ENCODE results near the gene FLVCR2.

FLVCR2 gene

DNA sequence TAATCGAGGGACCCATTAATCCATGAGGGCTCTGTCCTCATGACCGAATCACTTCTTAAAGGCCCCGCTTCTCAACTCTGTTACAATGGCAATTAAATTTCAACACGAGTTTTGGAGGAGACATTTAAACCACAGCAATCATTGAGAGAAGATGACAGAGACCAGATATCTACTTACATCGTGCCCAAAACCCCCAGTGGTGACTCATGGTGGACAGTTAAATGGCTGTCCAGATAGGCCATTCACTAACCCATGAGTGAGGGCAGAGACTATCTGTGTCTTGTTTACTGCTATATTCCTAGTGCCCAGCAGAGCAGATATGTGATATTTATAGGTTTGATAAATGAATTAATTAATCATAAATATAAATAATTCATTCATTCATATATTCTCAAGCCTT, 20.0 kb upstream of the FLVCR2 start:
- DNase-seq (ENCODE audit: low read depth), result no peak

DNA sequence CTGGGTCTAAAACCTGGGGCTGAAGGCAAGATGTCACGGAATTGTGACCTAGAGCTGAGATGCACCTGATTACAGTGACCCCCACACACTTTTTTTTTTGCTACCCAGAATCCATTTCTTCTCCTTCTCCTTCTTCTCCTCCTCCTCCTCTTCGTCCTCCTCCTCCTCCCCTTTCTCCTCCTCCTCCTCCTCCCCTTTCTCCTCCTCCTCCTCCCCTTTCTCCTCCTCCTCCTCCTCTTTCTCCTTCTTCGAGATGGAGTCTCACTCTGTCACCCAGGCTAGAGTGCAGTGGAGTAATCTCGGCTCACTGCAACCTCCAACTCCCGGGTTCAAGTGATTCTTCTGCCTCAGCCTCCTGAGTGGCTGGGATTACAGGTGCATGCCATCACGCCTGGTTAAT, 19.4 kb upstream of the FLVCR2 start:
- DNase-seq (ENCODE audit: low read depth), result no peak

DNA sequence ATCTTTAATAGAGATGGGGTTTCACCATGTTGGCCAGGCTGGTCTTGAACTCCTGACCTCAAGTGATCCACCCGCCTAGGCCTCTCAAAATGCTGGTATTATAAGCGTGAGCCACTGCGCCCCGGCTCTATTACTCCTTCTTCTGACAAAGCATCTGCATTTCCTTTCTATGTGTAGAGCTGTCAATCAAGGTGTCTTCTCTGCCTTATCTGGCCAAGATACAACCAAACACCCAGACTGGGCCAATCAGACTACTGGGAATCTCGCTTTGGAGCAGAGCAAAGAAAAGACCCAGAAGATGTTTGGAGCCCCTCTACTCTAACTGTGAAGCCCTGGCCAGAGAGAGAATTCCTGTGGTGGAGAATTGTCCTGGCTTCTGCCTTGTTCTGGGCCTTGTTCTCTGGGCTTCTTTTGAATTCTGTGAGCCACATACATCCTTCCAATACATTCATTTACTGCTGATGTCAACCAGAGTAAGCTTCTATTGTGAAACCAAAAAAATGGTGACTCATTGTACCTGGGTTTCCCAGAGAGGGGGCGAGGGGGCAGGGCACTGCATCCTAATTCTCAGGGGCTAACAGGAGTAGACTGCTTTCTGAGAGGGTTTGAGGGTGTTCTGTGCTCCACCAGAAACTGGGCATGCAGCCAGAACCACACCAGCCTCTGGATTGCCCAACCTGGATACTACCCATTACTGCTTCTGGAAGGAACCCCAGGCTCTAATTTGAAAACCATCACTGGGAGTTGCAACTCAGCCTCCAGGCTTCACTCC, 18.8 kb upstream of the FLVCR2 start:
- DNase-seq (ENCODE audit: low read depth), result peak; percentile 17

DNA sequence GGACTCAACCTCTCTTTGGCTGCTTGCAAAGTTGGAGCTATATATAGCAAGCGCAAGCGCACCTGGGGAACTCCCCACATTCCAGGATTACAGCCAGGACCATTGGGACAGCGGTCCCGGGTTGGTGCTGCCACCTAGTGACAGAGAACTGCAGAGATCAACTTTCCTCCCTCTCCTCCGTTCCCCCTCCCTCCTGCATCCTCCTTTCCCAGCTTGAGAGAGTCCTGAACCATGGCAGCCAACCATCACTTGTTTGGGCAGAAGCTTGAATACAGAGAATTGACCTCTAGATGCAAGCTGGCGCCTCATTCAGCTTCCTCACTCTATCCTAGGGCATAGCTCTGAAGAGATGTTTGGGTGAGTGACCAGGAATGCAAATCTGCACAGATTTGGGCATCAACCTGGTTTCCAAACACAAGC, 17.4 kb upstream of the FLVCR2 start:
- peak; percentile 66 for DNase-seq (ENCODE audit: low read depth)

DNA sequence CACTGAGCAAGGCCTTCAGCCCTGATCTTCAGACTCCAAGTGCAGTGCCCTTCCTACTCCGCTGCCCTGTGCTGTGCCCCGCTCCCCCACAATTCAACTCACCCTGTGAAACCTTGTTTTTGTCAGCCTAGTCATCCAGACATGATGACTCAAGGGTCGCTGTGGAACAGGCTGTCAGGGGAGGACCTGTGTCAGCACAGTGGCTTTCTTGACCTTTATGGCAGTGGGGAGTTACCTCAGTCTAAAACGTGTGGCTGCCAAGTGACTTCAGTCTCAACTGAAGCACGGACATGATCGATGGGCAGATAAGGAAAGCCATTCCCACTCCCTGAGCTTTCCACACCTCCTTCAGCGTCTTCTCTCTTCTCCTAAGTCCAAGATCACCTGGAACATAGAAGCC, 16.3 kb upstream of the FLVCR2 start:
- DNase-seq (ENCODE audit: low read depth), result peak; percentile 10

DNA sequence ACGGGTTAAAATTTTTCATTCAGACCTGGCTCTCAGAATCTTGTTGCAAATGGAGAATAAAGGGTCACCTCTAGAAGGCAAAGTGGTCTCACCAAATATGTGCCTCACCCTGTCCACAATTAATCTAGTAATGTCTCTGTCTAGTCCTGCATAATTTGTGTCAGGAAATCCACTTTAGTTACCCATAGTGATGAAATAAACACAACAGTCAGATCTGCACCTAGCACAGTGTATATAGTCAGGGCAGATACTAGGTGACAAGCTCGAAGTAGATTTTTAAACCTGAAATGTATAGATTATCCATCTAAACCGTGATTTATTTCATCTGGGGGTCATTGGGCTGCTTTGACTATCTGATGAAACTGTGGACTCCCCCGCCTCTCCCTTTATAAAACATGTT, 15.9 kb upstream of the FLVCR2 start:
- DNase-seq (ENCODE audit: low read depth), result no peak

DNA sequence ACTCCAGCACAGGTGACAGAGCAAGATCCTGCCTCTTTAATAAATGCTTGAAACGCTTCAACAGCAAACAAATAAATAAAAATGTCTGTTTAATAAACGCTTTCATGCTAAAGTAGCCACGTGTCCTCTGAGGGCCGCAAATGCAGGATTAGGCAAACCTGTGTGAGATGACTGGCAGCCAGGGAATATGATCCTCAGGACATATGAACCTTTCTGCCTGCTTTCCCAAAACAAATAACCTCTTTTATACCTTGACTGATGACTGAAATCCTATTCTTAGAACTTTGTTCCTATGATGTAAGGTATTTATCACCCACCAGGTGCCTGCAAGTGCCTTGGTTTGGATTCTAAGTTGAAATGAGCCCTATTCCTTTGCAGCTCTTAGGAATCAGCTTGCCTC, 14.5 kb upstream of the FLVCR2 start:
- no peak for DNase-seq (ENCODE audit: low read depth)

DNA sequence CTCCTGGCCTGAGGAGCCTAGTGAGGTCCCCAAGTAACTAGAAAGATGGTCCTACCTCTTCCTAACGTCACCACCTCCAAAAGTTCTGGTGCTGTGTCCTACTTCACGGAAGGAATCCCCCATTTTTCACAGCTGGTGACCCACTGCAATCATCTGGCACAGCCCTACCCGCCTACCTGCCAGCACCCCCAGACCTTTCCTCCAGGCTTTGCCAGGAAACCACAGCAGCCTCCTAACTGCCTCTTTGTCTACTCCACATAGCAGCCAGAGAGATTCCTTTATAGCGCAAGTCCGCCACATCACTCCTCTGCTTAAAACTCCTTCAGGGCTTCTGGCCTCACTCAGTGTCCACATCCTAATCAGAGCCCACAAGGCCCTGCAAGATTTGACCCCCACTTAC, 13.4 kb upstream of the FLVCR2 start:
- no peak for DNase-seq (ENCODE audit: low read depth)

DNA sequence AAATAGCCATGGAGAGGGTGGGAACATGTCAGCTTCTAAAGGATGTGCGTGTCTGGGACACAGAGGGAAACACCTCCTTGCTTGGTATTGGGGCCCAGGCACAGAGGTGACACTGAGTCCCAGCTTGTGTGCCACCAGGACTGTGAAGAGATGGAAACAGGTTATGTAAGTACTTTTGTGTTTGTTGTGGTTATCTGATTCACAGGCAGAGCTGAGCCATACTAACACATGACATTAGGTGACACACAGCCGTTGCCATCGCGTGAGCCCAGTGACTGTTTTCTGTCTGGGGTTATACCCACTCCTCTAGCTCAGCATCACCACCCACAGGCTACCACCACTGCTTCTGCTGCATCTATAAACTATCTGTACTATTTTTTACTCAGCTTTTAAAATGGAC, 12.1 kb upstream of the FLVCR2 start:
- no peak for DNase-seq (ENCODE audit: low read depth)

DNA sequence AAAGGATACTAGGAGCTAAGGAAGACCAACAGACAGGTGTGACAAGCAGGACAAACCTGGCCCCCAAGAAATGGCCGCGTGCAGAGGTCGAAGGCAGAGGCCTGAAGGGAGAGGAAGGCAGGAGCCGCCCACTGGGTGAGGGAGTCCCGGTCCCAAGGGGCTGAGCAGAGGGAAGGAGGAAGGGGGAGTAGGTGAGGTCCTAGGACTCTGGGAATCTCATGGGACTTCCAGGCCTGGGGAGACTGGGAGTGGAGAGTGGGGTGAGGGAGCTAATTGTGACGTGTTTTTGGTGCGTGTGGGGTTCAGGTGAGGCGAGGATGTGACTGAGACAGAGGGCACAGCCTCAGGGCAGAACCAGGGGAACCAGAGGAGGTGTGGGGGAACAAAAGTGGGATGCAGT, 11.7 kb upstream of the FLVCR2 start:
- no peak for DNase-seq (ENCODE audit: low read depth)

DNA sequence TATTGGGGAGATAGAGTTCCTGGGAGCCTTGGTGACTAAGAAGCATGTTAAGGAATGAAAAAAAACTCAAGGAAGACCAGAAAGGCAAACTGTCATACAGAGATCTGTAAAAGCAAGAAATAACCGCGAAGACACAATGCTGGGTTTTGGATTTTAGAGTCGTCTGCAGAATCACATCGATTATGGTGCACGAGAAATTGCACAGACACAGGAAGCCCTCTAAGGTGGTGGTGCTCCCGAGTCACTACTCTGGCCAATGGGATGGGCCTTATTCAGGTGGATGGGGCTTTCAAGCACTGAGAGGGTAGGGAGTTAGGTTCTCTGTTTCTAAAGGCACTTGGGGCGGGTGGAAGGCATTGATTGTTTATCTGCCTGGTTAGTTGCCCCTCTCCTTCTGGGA, 10.3 kb upstream of the FLVCR2 start:
- DNase-seq (ENCODE audit: low read depth), result no peak

DNA sequence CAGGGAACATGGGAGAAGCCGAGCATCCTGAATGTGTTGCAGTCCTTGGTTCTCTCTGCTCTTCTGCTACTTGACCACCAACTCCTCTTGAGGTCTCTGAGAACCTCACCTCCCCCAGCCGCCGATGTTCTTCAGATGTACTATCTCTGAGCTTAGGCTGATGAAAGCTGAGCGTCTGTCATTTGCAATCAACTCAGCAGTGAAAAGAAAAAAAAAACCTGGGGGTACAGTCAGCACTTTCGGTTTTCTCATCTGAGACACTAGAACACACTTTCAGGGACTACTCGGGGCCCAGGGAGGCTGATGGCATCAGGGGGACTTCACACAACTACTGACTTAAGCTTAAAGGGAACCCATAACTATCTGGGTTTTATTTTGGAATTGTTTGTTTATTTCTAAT, 9.6 kb upstream of the FLVCR2 start:
- no peak for DNase-seq (ENCODE audit: low read depth)

DNA sequence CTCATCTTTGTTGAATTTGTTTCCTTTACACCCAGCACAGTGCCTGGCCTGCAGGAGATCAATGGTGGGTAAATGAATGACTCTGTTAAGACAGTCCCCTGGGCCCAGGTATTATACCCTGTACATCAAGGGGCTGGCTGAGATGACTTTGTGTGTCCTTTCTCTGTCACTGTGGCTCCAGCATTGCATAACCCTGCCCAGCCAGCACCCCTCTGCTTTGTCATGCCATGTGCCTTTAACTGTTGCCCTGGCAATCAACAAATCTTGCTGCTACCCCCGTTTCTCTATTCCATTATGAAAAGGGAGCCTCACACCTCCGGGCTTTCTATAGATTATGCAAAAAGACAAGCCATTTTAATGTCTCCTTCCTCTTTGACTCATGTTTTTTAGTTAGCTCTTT, 7.6 kb upstream of the FLVCR2 start:
- no peak for DNase-seq (ENCODE audit: low read depth)

DNA sequence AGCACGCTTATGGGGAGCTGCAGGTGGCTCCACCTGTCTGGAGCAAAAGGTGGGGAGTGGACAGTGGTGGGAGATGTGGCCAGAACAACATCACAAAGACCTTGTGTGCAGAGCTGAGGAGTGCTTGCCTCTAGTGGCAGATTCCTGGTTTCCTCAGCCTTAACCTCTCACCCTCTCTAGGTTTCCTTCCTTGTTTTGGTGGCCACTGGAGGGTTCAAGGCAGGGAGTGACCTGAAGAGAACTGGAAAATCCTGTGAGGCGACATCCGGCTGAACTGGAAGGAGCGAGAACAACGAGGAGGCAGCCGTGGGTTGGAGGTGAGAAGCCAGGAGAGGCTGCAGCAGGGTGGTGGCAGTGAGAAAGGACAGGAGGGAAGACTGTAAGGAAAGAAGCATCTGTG, 6.3 kb upstream of the FLVCR2 start:
- no peak for DNase-seq (ENCODE audit: low read depth)

DNA sequence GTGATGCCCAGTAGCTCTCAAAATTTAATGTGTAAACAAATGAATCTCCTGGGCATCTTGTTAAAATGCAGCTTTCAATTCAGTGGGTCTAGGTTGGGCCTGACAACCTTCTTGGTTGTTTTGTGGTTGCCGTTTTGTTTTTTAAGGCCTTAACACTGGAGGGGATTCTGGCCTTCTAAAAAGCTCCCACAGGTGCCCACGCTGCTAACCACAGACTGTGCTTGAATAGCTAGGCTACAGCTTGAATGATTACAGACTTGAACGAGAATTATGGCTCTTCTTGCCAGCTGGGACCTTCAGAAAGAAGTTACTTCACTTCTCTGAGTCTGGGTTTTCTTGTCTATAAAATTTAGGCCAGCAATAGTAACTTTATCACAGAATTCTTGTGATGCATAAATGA, 1.3 kb upstream of the FLVCR2 start:
- DNase-seq (ENCODE audit: low read depth), result no peak

DNA sequence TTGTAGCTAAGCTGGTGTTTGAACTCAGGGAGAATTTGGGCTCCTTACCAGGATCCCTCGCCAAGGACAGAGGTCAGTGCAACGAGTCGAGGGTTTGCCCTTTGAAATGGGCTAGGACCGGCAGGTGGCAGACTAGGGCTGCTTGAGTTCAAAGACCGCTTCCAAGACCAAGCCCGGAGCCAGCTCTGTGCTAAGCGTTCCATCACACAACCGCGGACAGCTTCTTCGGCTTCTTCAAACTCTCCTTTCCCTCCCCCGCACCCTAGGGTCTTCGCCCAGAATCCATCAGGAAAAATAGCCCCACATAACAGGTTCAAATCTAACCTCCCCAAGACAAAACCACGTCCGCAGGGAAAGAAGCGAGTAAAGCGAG, 705 bp upstream of the FLVCR2 start:
- DNase-seq (ENCODE audit: low read depth), result peak; percentile 81

DNA sequence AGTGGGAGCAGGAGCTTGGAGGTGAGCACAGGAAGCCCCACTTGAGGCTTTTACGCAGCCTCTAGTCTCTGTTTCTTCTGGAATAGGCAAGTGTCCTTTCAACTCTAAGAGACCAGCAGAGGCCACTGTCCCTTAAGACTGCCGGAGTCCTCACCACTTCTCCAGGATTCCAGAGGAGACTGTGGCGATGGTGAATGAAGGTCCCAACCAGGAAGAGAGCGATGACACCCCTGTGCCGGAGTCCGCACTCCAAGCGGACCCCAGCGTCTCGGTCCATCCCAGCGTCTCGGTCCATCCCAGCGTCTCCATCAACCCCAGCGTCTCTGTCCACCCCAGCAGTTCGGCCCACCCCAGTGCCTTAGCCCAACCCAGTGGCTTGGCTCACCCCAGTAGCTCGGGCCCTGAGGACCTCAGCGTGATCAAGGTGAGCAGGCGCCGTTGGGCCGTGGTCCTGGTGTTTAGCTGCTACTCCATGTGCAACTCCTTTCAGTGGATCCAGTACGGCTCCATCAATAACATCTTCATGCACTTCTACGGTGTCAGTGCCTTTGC, 442 bp downstream of the FLVCR2 start:
- DNase-seq (ENCODE audit: low read depth), result peak; percentile 67

DNA sequence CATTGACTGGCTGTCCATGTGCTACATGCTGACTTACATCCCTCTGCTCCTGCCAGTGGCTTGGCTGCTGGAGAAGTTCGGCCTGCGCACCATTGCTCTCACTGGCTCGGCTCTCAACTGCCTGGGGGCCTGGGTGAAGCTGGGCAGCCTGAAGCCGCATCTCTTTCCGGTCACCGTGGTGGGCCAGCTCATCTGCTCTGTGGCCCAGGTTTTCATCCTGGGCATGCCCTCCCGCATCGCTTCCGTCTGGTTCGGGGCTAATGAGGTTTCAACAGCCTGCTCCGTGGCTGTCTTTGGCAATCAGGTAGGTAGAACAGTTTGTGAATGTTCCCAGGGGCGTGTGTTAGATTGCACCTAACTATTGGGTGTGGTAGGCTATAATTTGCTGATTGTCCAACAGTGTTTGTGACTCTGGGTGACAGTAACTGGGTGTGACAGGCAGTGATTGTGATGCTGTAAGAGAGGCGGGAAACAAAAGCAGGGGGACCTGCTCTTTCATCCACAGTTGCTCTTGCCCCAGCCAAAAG, 981 bp downstream of the FLVCR2 start:
- DNase-seq (ENCODE audit: low read depth), result no peak

DNA sequence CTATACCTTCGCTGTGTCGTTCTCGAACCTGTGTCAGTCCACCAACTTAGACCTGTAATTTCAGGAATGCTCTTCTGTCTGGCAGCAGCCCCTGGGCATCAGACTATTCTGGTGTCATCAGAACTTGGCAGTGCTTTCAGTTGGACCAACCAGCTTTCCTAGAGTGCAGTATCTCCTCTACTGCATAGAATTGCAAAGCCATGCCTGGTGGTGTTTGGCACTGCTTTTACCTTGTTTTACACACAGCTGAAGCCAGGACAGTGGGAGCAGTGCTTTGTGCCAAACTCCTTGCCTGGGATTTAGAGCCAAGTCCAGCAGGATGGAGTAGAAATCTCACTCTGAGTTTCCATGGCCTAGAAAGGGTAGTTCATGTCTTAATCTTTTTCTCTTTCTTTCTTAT, 1.5 kb downstream of the FLVCR2 start:
- DNase-seq (ENCODE audit: low read depth), result no peak

DNA sequence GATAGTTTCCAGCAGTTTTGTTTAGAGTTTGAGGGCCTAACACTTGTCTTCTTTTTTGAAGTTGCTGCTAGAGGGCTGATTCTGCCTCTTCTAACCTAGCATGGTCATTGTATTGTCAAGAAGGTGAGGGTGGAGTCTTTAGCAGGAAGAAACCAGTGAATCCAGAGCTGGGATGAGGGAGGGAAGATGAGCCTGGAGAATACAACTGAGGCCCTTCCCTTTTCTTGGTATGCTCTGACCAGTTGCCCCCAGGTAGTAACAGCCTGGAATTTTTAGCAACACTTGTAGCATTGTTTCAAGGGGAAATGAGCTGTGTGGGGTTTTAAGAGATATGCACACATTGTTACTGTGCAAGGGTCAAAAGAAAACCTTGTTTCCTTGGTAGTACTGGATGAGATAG, 9.0 kb downstream of the FLVCR2 start:
- no peak for DNase-seq (ENCODE audit: low read depth)

DNA sequence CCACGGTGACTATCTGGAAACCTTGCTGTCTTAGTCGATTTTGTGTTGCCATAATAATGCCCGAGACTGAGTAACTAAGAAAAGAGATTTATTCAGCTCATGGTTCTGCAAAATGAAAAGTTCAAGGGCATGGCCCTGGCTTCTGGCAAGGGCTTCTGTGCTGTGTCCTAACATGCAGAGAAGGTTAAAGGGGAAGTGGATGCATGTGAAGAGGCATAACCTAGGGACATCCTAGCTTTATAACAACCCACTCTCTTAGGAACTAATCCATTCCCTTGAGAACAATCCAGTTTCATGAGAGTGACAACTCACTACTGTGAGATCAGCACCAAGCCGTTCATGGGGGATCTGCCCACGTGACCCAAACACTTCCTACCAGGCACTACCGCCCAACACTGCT, 11.5 kb downstream of the FLVCR2 start:
- DNase-seq (ENCODE audit: low read depth), result no peak

DNA sequence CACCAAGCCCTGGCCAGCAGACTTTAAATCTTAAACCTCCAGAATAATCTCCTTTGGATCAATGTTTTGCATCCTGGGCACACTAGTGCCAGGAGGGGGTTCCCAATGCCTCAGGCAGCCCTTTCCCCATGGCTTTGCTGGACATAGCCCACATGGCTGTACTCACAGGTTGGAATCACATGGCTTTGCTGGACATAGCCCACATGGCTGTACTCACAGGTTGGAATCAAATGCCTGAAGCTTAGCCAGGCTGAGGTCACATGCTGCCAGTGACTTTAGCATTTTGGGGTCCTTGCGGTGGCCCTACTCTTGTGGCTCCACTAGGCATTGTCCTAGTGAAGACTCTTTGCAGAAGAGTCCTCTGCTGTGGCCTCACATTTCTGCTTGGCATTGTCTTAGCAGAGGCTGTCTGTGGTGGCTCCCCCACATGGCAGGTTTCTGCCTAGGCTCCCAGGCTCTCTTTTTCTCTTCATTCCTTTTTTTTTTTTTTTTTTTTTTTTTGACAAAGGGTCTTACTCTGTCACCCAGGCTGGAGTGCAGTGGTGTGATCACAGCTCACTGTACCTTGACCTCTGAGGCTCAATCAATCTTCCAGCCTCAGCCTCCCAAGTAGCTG, 13.0 kb downstream of the FLVCR2 start:
- no peak for DNase-seq (ENCODE audit: low read depth)

DNA sequence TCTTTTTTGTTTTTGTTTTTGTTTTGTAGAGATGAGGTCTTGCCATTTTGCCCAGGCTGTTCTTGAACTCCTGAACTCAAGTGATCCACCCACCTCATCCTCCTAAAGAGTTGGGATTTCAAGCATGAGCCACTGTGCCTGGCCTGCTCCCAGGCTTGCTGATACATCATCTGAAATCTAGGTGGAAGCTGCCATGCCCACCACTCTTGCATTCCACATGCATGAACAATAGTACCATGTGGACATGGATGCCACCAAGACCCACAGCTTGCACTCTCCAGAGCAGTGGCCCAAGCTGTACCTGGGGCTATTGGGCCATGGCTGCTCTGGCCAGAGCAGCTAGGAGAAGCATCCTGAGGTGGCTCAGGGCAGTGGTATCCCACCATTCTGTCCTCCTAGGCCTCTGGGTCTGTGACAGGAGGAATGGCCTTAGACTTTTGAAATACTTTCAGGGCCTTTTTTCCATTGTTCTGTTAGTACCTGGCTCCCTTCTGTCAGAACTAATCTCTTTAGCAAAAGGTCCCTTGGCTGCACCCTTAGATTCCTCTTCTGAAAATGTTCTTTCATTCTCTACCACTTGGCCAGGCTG, 13.7 kb downstream of the FLVCR2 start:
- DNase-seq (ENCODE audit: low read depth), result no peak

Data from EH (cell line).